NCI-H446 treated with DMSO at 0.1 percent for 48 hours (cell line): ENCODE data around the gene GRK5.
"Not testable (repeated sequence)": the region's sequence is repeated elsewhere in the genome, so short reads cannot be mapped to it uniquely, and the experiment has no call there.

Experiments
- DNase-seq: peaks from one replicate; lab custom pipeline; 2025; lab: John Stamatoyannopoulos, UW

Gene GRK5

GRCh38 chr10:119421891-119422681, 214.7 kb downstream of the GRK5 start:
- no peak for DNase-seq

GRCh38 chr10:119422682-119423509, 215.5 kb downstream of the GRK5 start:
- no peak for DNase-seq

- no peak for DNase-seq
Observed at GRCh38 chr10:119423510-119424257, 216.3 kb downstream of the GRK5 start.

- no peak for DNase-seq
Observed at GRCh38 chr10:119424258-119424975, 217.0 kb downstream of the GRK5 start.

GRCh38 chr10:119425102-119425880, 217.9 kb downstream of the GRK5 start:
- DNase-seq, result no peak

- no peak for DNase-seq
Observed at GRCh38 chr10:119425881-119426170, 218.5 kb downstream of the GRK5 start.

- DNase-seq, result no peak
Observed at GRCh38 chr10:119426699-119427098, 219.3 kb downstream of the GRK5 start.

- no peak for DNase-seq
Observed at GRCh38 chr10:119427263-119427864, 220.0 kb downstream of the GRK5 start.

- DNase-seq, result no peak
Observed at GRCh38 chr10:119428789-119429188, 221.4 kb downstream of the GRK5 start.

- DNase-seq, result no peak
Observed at GRCh38 chr10:119429771-119430170, 222.4 kb downstream of the GRK5 start.

GRCh38 chr10:119431034-119431772, 223.8 kb downstream of the GRK5 start:
- DNase-seq, result no peak

GRCh38 chr10:119431773-119432135, 224.4 kb downstream of the GRK5 start:
- no peak for DNase-seq

- DNase-seq, result not testable (repeated sequence)
Observed at GRCh38 chr10:119434942-119435341, 227.6 kb downstream of the GRK5 start.

- DNase-seq, result no peak
Observed at GRCh38 chr10:119438717-119439116, 231.3 kb downstream of the GRK5 start.

GRCh38 chr10:119439922-119440321, 232.6 kb downstream of the GRK5 start:
- no peak for DNase-seq

GRCh38 chr10:119441151-119441821, 233.9 kb downstream of the GRK5 start:
- DNase-seq, result no peak

- no peak for DNase-seq
Observed at GRCh38 chr10:119441921-119442757, 234.8 kb downstream of the GRK5 start.

- DNase-seq, result no peak
Observed at GRCh38 chr10:119442758-119443060, 235.3 kb downstream of the GRK5 start.

GRCh38 chr10:119443441-119443840, 236.1 kb downstream of the GRK5 start:
- DNase-seq, result no peak
